ENCODE data around the gene METRN. TPM values are rescaled to one million over a fixed set of nuclear protein-coding genes. Genes with fewer than 3 reads are reported as not detected.

METRN gene
- 156 TPM for polyA plus RNA-seq (2012; ENCODE audit: insufficient read length, low read depth)

DNA sequence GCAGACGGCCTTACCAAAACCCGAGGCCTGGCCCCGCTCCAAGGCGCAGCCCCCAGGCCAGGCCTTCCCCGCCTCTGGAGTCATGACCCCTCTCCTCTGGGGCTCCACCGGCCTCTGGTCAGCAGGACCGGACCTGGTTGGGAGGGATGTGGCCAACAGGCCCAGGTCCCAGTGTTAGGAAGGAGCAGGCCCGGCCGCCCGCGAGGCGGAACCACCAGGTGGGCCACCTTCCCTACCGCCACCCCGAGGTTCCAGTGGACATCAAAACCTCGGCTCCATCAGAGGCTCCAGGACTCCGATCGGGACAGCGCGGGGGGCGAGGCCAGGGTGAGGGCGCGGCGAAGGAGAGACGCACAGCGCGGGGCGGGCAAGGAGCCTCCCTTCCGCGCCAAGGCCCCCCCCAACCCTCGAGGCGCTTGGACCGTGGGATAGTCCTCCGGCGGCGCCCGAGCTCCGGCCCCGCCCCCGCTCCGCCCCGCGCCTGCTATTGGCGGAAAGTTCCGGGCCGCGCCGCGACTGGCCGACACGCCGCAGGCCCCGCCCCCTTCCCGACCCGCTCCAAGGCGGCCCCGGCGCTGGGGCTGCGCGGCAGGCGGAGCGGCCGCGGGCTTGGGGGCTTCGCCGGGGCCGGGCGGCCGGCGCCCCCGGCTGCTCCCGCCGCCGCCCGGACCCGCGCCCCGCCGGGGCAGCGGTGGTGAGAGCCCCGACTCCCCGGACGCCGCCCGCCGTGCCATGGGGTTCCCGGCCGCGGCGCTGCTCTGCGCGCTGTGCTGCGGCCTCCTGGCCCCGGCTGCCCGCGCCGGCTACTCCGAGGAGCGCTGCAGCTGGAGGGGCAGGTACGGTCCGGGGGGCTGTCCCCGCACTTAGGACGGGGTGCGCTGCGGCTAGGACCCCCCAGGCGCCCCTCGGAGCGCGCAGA, at the start of gene METRN:
Gene METRN, plus strand, starts transcription at position 561 of the 919 bp plus-strand sequence. Its CDS starts 172 bp downstream, at position 733.
- TF ChIP-seq TAF1 (IDR thresholded peaks at IDR 0.05; ENCODE audit: borderline replicate concordance, insufficient read depth, low read length) (no peak), POLR2AphosphoS5 (IDR thresholded peaks at IDR 0.05; ENCODE audit: low read depth, low read length) (no peak), SIN3A (IDR thresholded peaks at IDR 0.05; ENCODE audit: borderline replicate concordance, insufficient read depth, low read length) (no peak), FOXP2 (optimal IDR thresholded peaks at IDR 0.05; ENCODE audit: borderline replicate concordance, extremely low read depth, extremely low read length, insufficient read depth) (no peak)
- TF ChIP-seq, protein P1, sequence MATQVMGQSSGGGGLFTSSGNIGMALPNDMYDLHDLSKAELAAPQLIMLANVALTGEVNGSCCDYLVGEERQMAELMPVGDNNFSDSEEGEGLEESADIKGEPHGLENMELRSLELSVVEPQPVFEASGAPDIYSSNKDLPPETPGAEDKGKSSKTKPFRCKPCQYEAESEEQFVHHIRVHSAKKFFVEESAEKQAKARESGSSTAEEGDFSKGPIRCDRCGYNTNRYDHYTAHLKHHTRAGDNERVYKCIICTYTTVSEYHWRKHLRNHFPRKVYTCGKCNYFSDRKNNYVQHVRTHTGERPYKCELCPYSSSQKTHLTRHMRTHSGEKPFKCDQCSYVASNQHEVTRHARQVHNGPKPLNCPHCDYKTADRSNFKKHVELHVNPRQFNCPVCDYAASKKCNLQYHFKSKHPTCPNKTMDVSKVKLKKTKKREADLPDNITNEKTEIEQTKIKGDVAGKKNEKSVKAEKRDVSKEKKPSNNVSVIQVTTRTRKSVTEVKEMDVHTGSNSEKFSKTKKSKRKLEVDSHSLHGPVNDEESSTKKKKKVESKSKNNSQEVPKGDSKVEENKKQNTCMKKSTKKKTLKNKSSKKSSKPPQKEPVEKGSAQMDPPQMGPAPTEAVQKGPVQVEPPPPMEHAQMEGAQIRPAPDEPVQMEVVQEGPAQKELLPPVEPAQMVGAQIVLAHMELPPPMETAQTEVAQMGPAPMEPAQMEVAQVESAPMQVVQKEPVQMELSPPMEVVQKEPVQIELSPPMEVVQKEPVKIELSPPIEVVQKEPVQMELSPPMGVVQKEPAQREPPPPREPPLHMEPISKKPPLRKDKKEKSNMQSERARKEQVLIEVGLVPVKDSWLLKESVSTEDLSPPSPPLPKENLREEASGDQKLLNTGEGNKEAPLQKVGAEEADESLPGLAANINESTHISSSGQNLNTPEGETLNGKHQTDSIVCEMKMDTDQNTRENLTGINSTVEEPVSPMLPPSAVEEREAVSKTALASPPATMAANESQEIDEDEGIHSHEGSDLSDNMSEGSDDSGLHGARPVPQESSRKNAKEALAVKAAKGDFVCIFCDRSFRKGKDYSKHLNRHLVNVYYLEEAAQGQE (IDR thresholded peaks at IDR 0.05; ENCODE audit: insufficient read depth in 1 of 2, low read depth in 2 of 2, low read length in 2 of 2), result no peak

DNA sequence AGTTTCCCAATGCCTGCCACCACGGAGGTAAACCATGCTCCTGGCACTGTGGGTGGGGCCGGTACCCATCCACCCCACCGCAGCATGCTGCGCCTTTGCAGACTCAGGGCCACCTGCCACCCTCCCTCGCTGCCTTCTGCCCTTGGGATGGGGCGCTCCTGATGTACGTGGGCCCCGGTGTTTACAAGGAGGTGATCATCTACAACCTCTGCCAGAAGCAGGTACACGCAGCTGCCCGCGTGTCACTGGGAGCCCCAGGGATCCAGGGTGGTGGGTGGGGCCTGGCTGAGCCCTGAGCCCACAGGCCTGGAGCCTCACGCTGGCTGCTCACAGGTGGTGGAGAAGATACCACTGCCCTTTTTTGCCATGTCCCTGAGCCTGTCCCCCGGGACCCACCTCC, 48.3 kb upstream of the METRN start:
- no peak for TF ChIP-seq FOXP2 (optimal IDR thresholded peaks at IDR 0.05; ENCODE audit: borderline replicate concordance, extremely low read depth, extremely low read length, insufficient read depth)
- TF ChIP-seq TAF1 (IDR thresholded peaks at IDR 0.05; ENCODE audit: borderline replicate concordance, insufficient read depth, low read length), result no peak
- TF ChIP-seq SIN3A (IDR thresholded peaks at IDR 0.05; ENCODE audit: borderline replicate concordance, insufficient read depth, low read length), result no peak
- no peak for TF ChIP-seq POLR2AphosphoS5 (IDR thresholded peaks at IDR 0.05; ENCODE audit: low read depth, low read length)
- TF ChIP-seq, protein P1 (IDR thresholded peaks at IDR 0.05; ENCODE audit: insufficient read depth in 1 of 2, low read depth in 2 of 2, low read length in 2 of 2), result no peak

DNA sequence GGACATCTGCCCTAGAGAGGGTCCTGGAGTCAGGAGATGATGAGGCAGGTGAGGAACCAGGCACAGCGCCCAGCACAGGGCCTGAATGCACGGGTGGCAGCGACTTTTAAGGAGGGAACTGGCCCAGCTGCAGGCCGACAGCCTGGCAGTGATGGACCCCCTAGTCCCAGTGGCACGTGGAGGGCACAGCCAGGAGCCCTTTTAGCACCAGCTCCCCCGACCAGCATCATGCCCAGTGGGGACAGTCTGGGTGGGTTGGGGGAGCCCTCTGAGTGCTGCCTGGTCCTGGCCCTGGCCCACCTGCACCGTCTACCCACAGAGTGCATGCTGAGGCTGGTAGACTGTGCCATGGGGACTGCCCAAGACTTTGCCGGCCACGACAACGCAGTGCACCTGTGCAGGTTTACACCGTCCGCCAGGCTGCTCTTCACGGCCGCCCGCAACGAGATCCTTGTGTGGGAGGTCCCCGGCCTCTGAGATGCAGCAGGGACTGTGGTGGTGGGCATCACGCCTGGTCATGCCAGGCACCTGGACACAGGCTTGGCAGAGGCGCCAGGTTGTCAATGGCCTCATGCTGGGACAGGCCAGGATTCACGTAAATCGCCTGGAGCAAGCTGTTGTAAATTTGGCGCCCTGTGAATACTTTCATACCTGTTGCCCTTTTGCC, 47.7 kb upstream of the METRN start:
- TF ChIP-seq POLR2AphosphoS5 (IDR thresholded peaks at IDR 0.05; ENCODE audit: low read depth, low read length) (no peak), FOXP2 (optimal IDR thresholded peaks at IDR 0.05; ENCODE audit: borderline replicate concordance, extremely low read depth, extremely low read length, insufficient read depth) (no peak), TAF1 (IDR thresholded peaks at IDR 0.05; ENCODE audit: borderline replicate concordance, insufficient read depth, low read length) (no peak), SIN3A (IDR thresholded peaks at IDR 0.05; ENCODE audit: borderline replicate concordance, insufficient read depth, low read length) (no peak)
- TF ChIP-seq, protein P1 (IDR thresholded peaks at IDR 0.05; ENCODE audit: insufficient read depth in 1 of 2, low read depth in 2 of 2, low read length in 2 of 2), result no peak

DNA sequence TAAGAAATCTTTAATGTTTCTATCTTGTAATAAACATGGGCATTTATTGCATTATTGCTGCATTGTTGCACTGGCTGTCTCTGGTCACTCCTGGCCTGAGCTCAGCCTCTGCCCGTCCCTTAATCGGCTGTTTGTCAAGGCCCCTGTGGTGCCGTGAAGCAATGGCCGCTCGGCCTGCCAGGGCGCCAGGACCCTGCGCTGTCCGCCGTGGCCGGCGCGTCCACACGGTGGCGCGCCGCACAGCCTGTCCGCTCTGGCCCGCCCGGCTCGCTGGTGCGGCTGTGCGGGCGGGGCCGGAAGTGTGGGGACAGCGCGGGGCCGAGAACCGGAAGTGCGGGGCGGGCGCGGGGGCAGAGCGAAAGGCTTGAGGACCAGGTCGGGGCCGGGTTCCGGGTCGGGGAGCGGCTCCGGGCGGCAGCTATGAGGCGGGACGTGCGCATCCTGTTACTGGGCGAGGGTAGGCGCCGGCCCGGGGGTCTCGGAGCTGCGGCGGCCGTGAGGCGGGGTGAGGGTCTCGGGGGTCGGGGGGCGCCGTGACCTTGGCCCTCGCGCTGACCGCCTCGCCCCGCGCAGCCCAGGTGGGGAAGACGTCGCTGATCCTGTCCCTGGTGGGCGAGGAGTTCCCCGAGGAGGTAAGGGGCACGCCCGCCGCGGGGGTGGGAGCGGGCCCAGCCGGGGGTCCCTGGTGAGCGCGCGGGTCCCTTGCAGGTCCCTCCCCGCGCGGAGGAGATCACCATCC, 47.0 kb upstream of the METRN start, which contains the start of gene RHOT2:
Gene RHOT2, plus strand, starts transcription at position 353 of the 739 bp plus-strand sequence. Its CDS starts 68 bp downstream, at position 421.
- TF ChIP-seq SIN3A (IDR thresholded peaks at IDR 0.05; ENCODE audit: borderline replicate concordance, insufficient read depth, low read length) (peak; percentile 59; the same call in 1 of the 2 replicates), POLR2AphosphoS5 (IDR thresholded peaks at IDR 0.05; ENCODE audit: low read depth, low read length) (peak; percentile 84), TAF1 (IDR thresholded peaks at IDR 0.05; ENCODE audit: borderline replicate concordance, insufficient read depth, low read length) (peak; percentile 82; the same call in 1 of the 2 replicates), FOXP2 (optimal IDR thresholded peaks at IDR 0.05; ENCODE audit: borderline replicate concordance, extremely low read depth, extremely low read length, insufficient read depth) (no peak)
- TF ChIP-seq, protein P1 (IDR thresholded peaks at IDR 0.05; ENCODE audit: insufficient read depth in 1 of 2, low read depth in 2 of 2, low read length in 2 of 2), result peak; percentile 35 to 49; a peak in 2 of 4 replicates
